ENCODE measurements around the gene NFATC3.

Gene NFATC3

GRCh38 chr16:68085259-68086071 lies at the start of gene NFATC3:
TSS of gene NFATC3 (plus strand) at chr16:68085370. CDS start at chr16:68085682, 312 bp downstream.
- H3K4me3 ChIP-seq (ENCODE audit: severe bottlenecking): peak within 1 kb of the TSS; percentile 55
- H3K27me3 ChIP-seq (ENCODE audit: insufficient read depth, poor library complexity, severe bottlenecking): no peaks in the 10 kb centered on the region
- H3K27ac ChIP-seq (ENCODE audit: poor library complexity, severe bottlenecking): peak within 1 kb of the TSS; percentile 71
- DNase-seq (ENCODE audit: low spot score): peak; percentile 98
- peaks cover 26% of the 10 kb centered on the region for H3K4me1 ChIP-seq (ENCODE audit: insufficient read depth, poor library complexity, severe bottlenecking)
- H3K36me3 ChIP-seq (ENCODE audit: low read depth): no peaks in the 10 kb centered on the region
- no peak for TF ChIP-seq CTCF (IDR thresholded peaks at IDR 0.05; ENCODE audit: poor library complexity, severe bottlenecking)
- ATAC-seq (ENCODE audit: low read depth): peak; percentile 67
- H3K9me3 ChIP-seq (ENCODE audit: severe bottlenecking): no peaks in the 10 kb centered on the region

GRCh38 chr16:68037841-68038597 lies 47.2 kb upstream of the NFATC3 start:
- no peak for ATAC-seq (ENCODE audit: low read depth)
- H3K27me3 ChIP-seq (ENCODE audit: insufficient read depth, poor library complexity, severe bottlenecking): no peaks in the 10 kb centered on the region

GRCh38 chr16:68040506-68041288 lies 44.5 kb upstream of the NFATC3 start:
- peak; percentile 78 for DNase-seq (ENCODE audit: low spot score)
- Histone ChIP-seq H3K4me3 (ENCODE audit: severe bottlenecking) (no peak overlapping the region), H3K9me3 (ENCODE audit: severe bottlenecking) (no peaks in the 10 kb centered on the region), H3K4me1 (ENCODE audit: insufficient read depth, poor library complexity, severe bottlenecking) (no peaks in the 10 kb centered on the region), H3K27me3 (ENCODE audit: insufficient read depth, poor library complexity, severe bottlenecking) (no peaks in the 10 kb centered on the region), H3K27ac (ENCODE audit: poor library complexity, severe bottlenecking) (no peak overlapping the region), H3K36me3 (ENCODE audit: low read depth) (peaks cover 62% of the 10 kb centered on the region)
- peak; percentile 92 for TF ChIP-seq CTCF (IDR thresholded peaks at IDR 0.05; ENCODE audit: poor library complexity, severe bottlenecking)
- peak; percentile 94 for ATAC-seq (ENCODE audit: low read depth)

More at GRCh38 chr16:68037841-68038597, 47.2 kb upstream of the NFATC3 start:
- TF ChIP-seq CTCF (IDR thresholded peaks at IDR 0.05; ENCODE audit: poor library complexity, severe bottlenecking): no peak
- H3K9me3 ChIP-seq (ENCODE audit: severe bottlenecking): no peaks in the 10 kb centered on the region
- DNase-seq (ENCODE audit: low spot score): no peak
- H3K27ac ChIP-seq (ENCODE audit: poor library complexity, severe bottlenecking): no peak overlapping the region
- H3K36me3 ChIP-seq (ENCODE audit: low read depth): peaks cover 49% of the 10 kb centered on the region
- no peak overlapping the region for H3K4me3 ChIP-seq (ENCODE audit: severe bottlenecking)
- no peaks in the 10 kb centered on the region for H3K4me1 ChIP-seq (ENCODE audit: insufficient read depth, poor library complexity, severe bottlenecking)

GRCh38 chr16:68041783-68042182 lies 43.4 kb upstream of the NFATC3 start:
- no peaks in the 10 kb centered on the region for H3K27me3 ChIP-seq (ENCODE audit: insufficient read depth, poor library complexity, severe bottlenecking)
- ATAC-seq (ENCODE audit: low read depth): no peak
- H3K4me3 ChIP-seq (ENCODE audit: severe bottlenecking): no peak overlapping the region
- no peaks in the 10 kb centered on the region for H3K4me1 ChIP-seq (ENCODE audit: insufficient read depth, poor library complexity, severe bottlenecking)
- no peaks in the 10 kb centered on the region for H3K9me3 ChIP-seq (ENCODE audit: severe bottlenecking)
- DNase-seq (ENCODE audit: low spot score): no peak
- H3K27ac ChIP-seq (ENCODE audit: poor library complexity, severe bottlenecking): no peak overlapping the region
- no peak for TF ChIP-seq CTCF (IDR thresholded peaks at IDR 0.05; ENCODE audit: poor library complexity, severe bottlenecking)
- H3K36me3 ChIP-seq (ENCODE audit: low read depth): peaks cover 62% of the 10 kb centered on the region

Data from RWPE2 (cell line).